Keratinocyte (primary cell): ENCODE data around the gene SPOCD1. TPM values are rescaled to one million over a fixed set of nuclear protein-coding genes. Genes with fewer than 3 reads are reported as not detected.

Source experiments
- DNase-seq: peaks from one replicate; pipeline ENCODE4 v3.0.0-alpha.2; 2011; ENCODE audit warnings: low read depth, missing footprints, low spot score
- FAIRE-seq: peaks from 2 replicates; lab custom pipeline; 2011; peaks lifted over from hg19 to GRCh38; lab: Jason Lieb, UNC
- H2AFZ ChIP-seq: 2 replicates; pipeline ENCODE4 v1.6.0; 2012; ENCODE audit warnings: low read length, control low read depth, inconsistent platforms; ENCODE audit not compliant: control insufficient read depth
- H3K27ac ChIP-seq: 2 replicates; pipeline ENCODE4 v1.5.1; 2011; ENCODE audit warnings: low read length; ENCODE audit not compliant: control insufficient read depth, insufficient read depth
- H3K27me3 ChIP-seq: 3 replicates; pipeline ENCODE4 v1.6.0; 2011; ENCODE audit warnings: low read length; ENCODE audit not compliant: control insufficient read depth, insufficient read depth; ENCODE audit errors: extremely low read depth
- H3K36me3 ChIP-seq, 2 experiments: 2 replicates in 1 of 2; 3 replicates in 1 of 2; pipeline ENCODE4 v1.5.1; 2011; ENCODE audit warnings: low read length in 2 of 2, mild to moderate bottlenecking in 1 of 2; ENCODE audit not compliant: control insufficient read depth in 2 of 2, insufficient read depth in 2 of 2; ENCODE audit errors: extremely low read depth in 1 of 2
- H3K4me1 ChIP-seq: 3 replicates; pipeline ENCODE4 v1.5.1; 2011; ENCODE audit warnings: low read length; ENCODE audit not compliant: control insufficient read depth, insufficient read depth; ENCODE audit errors: extremely low read depth
- H3K4me2 ChIP-seq: 3 replicates; pipeline ENCODE4 v1.6.0; 2011; ENCODE audit warnings: low read depth, low read length; ENCODE audit not compliant: control insufficient read depth, insufficient read depth; ENCODE audit errors: extremely low read depth
- H3K4me3 ChIP-seq, 3 experiments: fragments of 200-600 bp in 1 of 3; sonication (generic) in 1 of 3; 2 replicates in 2 of 3; 3 replicates in 1 of 3; pipeline ENCODE4 v1.5.1; 2011 to 2016; ENCODE audit warnings: low read length in 3 of 3, mild to moderate bottlenecking in 3 of 3, control low read depth in 2 of 3, inconsistent platforms in 1 of 3, low read depth in 1 of 3, mixed read lengths in 1 of 3, mixed run types in 1 of 3, moderate library complexity in 1 of 3; ENCODE audit not compliant: control insufficient read depth in 2 of 3, insufficient read depth in 2 of 3; ENCODE audit errors: extremely low read depth in 1 of 3
- H3K79me2 ChIP-seq: 2 replicates; pipeline ENCODE4 v1.6.0; 2012; ENCODE audit warnings: low read length; ENCODE audit not compliant: control insufficient read depth, insufficient read depth
- H3K9ac ChIP-seq: 3 replicates; pipeline ENCODE4 v1.6.0; 2011; ENCODE audit warnings: low read length; ENCODE audit not compliant: control insufficient read depth, insufficient read depth; ENCODE audit errors: extremely low read depth
- H3K9me1 ChIP-seq: 3 replicates; pipeline ENCODE4 v1.6.0; 2011; ENCODE audit warnings: low read length; ENCODE audit not compliant: control insufficient read depth, insufficient read depth; ENCODE audit errors: extremely low read depth
- H3K9me3 ChIP-seq: 2 replicates; pipeline ENCODE4 v1.5.1; 2012; ENCODE audit warnings: low read depth, low read length; ENCODE audit not compliant: control insufficient read depth
- H4K20me1 ChIP-seq: 3 replicates; pipeline ENCODE4 v1.6.0; 2011; ENCODE audit warnings: low read length; ENCODE audit not compliant: control insufficient read depth, insufficient read depth; ENCODE audit errors: extremely low read depth
- CTCF ChIP-seq, 3 experiments: IDR thresholded peaks in 1 of 3; conservative IDR thresholded peaks in 1 of 3; optimal IDR thresholded peaks in 1 of 3; 2 replicates in 2 of 3; 3 replicates in 1 of 3; pipeline versions ENCODE3 to v1.5.1; 2011; ENCODE audit warnings: low read length in 3 of 3, mild to moderate bottlenecking in 3 of 3, moderate library complexity in 2 of 3, control low read depth in 1 of 3, inconsistent platforms in 1 of 3; ENCODE audit not compliant: insufficient read depth in 2 of 3; ENCODE audit errors: extremely low read depth in 1 of 3
- EZH2 ChIP-seq: IDR thresholded peaks from one replicate; pipeline ENCODE4 v1.6.1; 2012; ENCODE audit warnings: inconsistent platforms, mild to moderate bottlenecking, low read length, moderate library complexity
- dilution Hi-C: fragments of 300-500 bp; cut with MboI; formaldehyde crosslinking; loops from one replicate; pipeline ENCODE4 v1.7.0; 2020; ENCODE audit warnings: low sequenced_read_pairs; ENCODE audit not compliant: extremely low pct_ligation_motif_present
- polyA plus RNA-seq, 5 experiments: library from polyadenylated mRNA; depleted of rRNA in 3 of 5; stranded (reverse) in 3 of 5; stranded (forward) in 1 of 5; unstranded in 1 of 5; fragments of >200 nt; gene quantifications; 1 replicate in 1 of 5; 2 replicates in 3 of 5; 3 replicates in 1 of 5; pipeline versions ENCODE4 v1.2.1 to v1.2.3, GENCODE V29; 2011 to 2012; ENCODE audit warnings: missing spikeins in 2 of 5, low read depth in 1 of 5, low replicate concordance in 1 of 5

Gene SPOCD1
- polyA plus RNA-seq, 1 donor (not counting 4 experiments of a cell fraction or from before 2014, with no cell fraction given): 4.7 TPM

- Histone ChIP-seq H3K9me3 (no peaks in the 10 kb centered on the region), H3K9me1 (no peaks in the 10 kb centered on the region), H2AFZ (no peak overlapping the region), H3K4me3 (no peak overlapping the region), H3K36me3 (no peaks in the 10 kb centered on the region), H3K4me1 (no peaks in the 10 kb centered on the region), H3K27ac (no peak overlapping the region), H3K79me2 (no peaks in the 10 kb centered on the region), H3K4me2 (no peak overlapping the region), H4K20me1 (no peaks in the 10 kb centered on the region), H3K9ac (no peak overlapping the region), H3K27me3 (no peaks in the 10 kb centered on the region)
- no peak for TF ChIP-seq EZH2
- no peak for TF ChIP-seq CTCF (optimal IDR thresholded peaks at IDR 0.05 in 1 of 3, IDR thresholded peaks at IDR 0.05 in 1 of 3, conservative IDR thresholded peaks at IDR 0.05 in 1 of 3; ENCODE audit: extremely low read depth in 1 of 3, insufficient read depth in 2 of 3, low read length in 3 of 3)
- dilution Hi-C loops: no loop called here
- DNase-seq (no peak), FAIRE-seq (no peak)
Measured at GRCh38 chr1:31814041-31814511, 1.7 kb downstream of the SPOCD1 start.

- FAIRE-seq: no peak
- Histone ChIP-seq H3K4me1 (no peaks in the 10 kb centered on the region), H3K9me1 (no peaks in the 10 kb centered on the region), H3K27me3 (no peaks in the 10 kb centered on the region), H3K27ac (no peak overlapping the region), H3K4me3 (no peak overlapping the region), H3K79me2 (no peaks in the 10 kb centered on the region), H3K9ac (no peak overlapping the region), H3K4me2 (no peak overlapping the region), H3K9me3 (no peaks in the 10 kb centered on the region), H2AFZ (no peak overlapping the region), H3K36me3 (no peaks in the 10 kb centered on the region), H4K20me1 (no peaks in the 10 kb centered on the region)
- DNase-seq: no peak
- dilution Hi-C loops: no loop called here
- TF ChIP-seq EZH2: no peak
- no peak for TF ChIP-seq CTCF (optimal IDR thresholded peaks at IDR 0.05 in 1 of 3, IDR thresholded peaks at IDR 0.05 in 1 of 3, conservative IDR thresholded peaks at IDR 0.05 in 1 of 3; ENCODE audit: extremely low read depth in 1 of 3, insufficient read depth in 2 of 3, low read length in 3 of 3)
Measured at GRCh38 chr1:31812158-31812829, 3.5 kb downstream of the SPOCD1 start.
